GM19238 (cell line): ENCODE results near the gene LRFN2.

Experiments used
- DNase-seq: peaks from one replicate; pipeline ENCODE4 v3.0.0; 2011; ENCODE audit warnings: low spot score; ENCODE audit not compliant: insufficient read length

The LRFN2 gene

DNA sequence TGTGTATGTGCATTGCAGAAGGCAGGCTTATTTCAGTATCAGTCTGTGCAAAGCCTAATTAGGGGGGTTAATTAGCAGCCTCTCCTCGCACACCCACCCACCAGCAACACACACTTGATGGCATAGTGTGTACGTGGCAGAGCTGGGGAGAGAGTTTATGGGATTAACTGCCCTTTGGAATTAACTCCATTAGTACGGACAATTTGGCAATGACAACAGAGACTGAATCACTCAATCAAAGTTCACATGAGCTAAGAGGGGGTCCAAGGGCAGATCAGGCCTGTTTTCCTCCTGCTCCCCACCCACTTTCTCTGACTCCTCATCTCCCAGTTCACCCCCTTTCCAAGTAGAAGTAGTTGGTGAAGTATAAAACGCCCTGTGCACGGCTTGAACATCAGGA is 69.5 kb downstream of the LRFN2 start:
- DNase-seq, result no peak

DNA sequence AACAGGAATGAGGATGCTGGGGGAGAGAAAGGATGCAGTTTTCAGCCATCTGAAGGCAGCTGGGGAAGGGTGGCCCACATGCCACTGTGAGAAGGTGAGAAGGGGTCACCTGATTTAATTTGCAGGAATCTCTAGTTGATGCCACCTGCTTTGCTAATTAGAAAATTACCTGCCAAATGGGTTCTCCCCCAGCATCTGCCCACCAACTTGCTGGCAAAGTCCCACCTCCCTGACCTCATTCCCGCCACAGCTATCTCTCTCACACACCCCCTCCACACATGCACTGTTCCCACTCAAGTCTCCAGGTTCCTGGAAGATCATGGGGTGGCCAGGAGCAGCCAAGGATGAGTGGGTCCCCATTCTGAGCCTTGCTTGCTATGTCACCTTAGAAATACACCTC is 70.7 kb downstream of the LRFN2 start:
- no peak for DNase-seq

DNA sequence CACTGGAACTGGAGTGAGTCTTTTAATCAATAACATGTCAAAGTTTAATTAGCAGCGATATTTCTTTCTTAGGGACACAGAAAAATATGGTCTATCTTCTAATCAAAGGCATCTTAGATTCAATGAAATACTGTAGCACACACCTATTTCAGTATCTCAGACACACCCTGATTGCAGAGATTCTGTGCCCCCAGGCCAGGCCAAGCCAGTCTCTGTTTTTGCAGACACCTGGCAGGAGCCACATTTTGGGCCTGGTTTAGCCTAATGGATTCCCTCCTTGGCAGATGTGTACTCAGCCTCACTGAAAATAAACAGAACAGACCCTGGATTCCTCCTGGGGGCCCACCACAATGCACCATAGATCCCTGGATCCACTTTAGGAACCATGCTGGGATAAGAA is 74.8 kb downstream of the LRFN2 start:
- no peak for DNase-seq

DNA sequence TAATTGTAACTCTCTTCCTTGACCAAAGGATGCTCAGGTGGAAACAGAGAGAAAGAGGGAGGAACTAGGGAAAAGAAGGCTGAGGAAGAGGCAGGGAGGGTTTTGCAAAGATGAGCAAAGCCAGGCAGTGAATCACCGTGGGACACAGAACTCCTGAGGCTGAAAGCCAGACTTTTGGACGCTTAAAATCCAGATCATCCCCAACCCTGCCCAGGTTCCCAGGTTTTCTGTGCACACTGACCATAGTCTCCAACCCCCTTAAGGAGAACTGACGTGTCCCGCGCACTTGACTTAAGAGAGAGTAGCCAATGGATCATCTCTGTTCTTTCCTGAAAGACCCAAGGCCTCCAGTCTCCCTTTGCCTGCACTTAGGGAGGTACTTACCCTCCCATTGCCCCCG is 75.3 kb downstream of the LRFN2 start:
- no peak for DNase-seq

DNA sequence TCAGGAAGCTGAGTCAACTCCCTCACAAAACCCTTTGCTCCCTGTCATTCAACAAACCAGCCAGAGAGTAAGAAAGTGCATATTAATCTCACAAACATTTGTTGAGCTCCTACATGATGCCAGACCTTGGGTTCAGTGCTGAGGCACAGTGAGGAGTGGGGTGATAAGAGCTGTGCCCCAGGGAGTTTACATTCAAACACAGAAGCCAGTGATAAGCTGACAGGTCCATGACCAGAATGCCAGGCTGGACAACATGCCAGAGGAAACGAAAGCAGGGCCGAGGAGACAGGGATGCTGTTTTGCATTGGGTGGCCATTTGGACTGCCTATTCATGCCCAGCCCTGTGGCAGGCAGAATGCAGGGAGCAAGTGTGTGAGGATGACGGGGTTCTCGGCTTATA is 76.7 kb downstream of the LRFN2 start:
- no peak for DNase-seq

DNA sequence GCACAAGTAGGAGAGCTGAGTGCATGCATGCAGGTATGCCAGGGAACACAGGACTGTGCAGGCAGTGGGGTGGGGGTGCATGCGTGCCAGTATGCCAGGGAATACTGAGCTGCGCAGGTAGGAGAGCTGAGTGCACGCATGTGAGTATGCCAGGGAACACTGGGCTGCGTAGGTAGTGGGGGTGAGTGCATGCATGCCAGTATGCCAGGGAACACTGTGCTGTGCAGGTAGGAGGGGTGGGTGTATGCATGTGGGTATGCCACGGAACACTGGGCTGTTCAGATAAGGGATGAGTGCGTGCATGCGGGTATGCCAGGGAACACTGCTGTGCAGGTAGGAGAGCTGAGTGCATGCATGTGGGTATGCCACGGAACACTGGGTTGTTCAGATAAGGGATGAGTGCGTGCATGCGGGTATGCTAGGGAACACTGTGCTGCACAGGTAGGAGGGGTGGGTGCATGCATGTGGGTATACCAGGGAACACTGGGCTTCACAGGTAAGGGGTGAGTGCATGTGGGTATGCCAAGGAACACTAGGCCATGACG is 77.4 kb downstream of the LRFN2 start:
- no peak for DNase-seq

DNA sequence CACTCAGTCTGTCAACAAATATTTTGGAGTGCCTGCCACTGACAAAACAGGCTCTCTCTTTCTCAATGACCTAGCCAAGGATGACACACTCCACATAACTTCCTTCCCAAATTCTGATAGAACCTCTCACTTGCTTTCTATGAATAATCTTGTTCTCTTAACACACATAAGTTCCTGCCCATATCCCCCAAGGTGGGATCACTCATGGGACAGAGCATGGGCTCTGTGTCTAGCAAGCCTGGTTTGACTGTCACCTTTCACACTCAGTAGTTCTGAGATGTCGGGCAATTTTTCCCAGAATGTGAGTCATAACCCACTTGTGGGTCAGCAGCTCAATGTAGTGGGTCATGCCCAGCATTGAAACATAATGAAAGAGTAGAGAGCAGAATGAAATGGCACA is 78.1 kb downstream of the LRFN2 start:
- no peak for DNase-seq

DNA sequence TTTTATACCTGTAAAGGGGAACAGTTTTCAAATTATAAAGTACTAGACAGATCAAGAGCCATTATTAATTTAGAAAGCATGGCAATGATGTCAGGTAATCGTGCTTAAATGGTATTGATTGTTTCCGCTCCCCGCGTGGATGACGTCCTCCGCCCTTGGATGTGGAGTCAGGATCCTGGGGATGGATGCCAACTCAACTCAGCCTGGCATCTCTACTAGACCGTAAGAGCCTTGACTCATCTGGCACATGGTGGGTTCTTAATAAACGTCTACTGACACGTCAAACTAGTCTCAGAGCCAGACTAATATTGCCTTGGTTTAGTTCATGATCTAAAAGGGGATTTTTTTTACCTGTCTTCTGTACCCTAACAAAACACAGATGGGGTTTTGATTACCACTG is 80.2 kb downstream of the LRFN2 start:
- no peak for DNase-seq

DNA sequence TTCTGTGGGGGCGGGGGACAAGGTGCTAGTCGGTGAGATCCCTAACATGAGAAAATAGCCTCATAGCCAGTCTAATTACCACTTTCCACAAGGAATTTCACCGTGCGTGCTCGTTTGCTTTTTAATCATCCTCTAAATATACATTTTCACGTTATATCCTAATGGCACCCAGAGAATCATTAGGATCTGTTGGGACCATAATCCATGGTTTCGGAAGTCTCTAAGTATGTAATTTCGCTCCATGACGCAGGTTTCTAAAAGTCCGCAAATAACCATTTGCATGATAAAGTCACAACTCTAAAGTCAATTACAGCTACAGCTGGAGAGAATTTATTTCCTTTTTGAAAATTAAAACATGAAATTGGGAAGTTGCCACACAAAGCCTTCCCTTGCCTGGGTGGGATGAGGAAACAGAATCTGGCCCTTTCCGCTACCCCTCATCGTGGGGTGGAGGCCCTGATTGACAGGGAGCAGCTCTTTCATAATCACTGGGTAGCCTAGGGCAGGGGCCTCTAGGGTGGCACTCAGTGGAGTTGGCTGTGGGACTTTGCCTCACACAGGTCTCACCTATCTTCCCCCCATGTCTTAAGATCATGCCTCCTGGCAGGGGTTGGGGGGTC is 81.9 kb downstream of the LRFN2 start:
- no peak for DNase-seq

DNA sequence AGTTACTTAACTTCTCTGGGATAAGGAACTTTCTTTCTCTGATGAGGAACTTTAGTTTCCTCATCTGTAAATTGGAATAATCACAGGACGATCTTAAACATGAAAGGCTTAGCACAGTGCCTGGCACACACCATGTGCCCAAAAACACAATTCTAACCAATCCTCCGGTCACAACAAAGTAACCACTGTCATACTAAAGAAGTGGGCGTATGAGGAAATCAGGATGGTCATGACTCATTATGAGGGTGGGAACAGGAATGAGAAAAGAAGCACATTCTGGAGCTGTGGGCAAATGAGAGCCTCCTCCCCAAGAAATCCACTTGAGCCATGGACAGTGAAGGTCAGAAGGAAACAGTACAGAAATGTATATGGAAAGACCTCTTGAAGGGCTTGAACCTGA is 82.9 kb downstream of the LRFN2 start:
- no peak for DNase-seq

DNA sequence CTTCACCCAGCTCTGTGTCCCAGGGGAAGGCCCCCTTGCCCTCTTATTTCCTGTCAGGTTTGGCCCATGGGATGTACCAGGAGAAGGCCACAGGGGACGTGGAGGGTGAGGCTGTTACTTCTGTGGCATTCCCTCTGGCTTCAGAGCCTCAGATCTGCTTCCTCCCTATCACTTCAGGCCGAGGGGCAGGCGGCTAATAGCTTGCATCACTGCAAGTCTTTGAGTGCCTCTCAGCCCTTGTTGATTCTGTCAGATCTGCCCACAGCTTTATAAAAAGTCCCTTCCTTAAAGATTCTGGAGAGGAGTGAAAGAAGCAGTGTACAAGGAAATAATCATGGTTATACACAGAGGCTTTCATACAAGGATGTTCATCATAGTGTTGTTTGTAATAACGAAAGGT is 86.9 kb downstream of the LRFN2 start:
- DNase-seq, result no peak

DNA sequence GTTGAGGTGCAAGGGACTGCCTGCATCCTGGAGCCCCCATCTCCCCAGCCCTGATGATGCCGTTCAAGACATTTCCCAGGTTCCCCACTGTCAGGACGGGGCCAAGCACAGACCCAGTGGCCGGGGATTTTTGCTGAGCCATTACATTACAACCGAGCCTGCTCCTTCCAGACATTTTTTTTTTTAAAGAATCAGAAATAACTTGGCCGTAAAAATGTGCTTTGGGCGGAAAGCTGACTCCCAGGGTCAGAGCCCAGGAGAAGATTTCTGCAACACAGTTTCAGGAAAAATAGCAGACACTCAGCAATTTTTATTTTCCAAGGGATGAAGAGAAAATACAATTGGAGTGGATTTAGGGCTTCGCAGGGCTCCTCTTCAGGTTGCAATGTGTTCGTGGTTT is 87.9 kb downstream of the LRFN2 start:
- no peak for DNase-seq

DNA sequence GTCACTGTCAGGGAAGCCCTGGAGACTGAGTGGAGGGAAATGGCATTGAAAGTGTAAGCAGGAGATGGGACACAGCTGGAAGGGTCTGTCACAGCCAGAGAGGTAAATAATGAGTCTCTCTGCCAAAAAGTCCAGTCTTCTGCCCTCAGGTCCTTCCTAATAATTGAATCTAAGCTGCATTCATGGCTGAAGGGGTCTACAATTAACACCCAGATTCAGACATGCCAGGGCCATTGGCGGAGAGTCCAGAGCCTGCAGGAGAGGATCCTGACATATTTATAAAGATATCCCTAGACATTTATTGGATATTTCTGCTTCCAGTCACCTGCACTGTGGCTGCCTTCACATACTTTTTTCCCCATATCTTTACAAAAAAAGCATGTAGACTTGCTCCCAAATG is 89.0 kb downstream of the LRFN2 start:
- DNase-seq, result no peak

DNA sequence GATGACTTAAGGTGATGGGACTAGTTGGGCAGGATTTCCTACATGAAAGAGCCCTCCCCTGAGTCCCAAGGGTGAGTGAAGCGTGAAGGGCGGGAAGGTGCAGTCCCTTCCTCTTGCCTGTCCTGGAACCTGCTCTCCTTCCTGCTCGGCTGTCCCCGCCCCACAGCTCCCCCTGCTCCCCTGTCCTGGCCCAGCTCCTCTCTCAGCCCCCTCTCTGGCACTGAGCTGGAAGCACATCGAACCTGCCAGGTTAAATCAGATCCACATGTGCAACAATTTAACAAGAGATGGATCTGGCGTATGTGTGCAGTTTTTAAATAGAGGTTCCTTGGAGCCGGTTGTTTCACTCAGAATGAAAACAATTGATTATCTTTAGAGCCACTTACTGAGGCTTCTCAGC is 95.0 kb downstream of the LRFN2 start:
- DNase-seq, result no peak

DNA sequence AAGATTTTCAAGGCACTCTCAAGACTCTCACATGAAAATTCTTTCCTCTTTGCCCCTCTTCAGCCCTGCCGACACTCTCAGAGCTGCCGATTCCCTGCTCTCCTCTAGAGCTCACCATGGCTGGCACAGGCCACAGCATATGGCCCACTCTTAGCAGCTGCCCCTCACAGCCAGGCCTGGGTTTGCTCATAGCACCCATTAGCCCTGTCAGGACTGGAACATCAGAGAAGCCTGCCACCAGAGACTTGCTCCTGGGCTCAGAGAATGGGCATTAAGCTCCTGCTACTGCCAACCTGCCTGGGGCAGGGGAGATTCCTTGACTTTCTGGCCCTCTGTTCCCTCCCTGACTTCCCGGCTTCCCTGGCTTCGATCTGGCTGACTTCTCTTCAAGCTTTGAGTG is 96.7 kb downstream of the LRFN2 start:
- no peak for DNase-seq

DNA sequence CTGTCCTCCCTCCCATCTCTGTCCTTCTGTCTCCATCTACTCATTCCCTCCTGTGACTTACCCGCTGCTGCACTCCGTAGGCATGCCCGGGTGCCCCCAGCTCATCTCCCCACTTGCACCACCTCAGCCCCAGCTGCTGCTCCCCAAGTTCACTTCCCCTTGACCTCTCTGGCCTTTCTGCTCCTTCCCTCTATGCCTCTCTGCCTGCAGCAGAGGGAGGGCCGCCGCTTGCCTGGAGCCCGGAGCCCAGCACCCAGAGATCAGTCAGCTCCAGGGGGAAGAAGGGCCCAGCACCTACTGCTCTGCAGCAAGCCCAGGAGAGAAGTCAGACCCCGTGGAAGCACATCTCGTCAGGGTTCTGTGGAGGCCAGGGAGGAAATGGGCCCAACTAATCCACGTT is 97.4 kb downstream of the LRFN2 start:
- no peak for DNase-seq

DNA sequence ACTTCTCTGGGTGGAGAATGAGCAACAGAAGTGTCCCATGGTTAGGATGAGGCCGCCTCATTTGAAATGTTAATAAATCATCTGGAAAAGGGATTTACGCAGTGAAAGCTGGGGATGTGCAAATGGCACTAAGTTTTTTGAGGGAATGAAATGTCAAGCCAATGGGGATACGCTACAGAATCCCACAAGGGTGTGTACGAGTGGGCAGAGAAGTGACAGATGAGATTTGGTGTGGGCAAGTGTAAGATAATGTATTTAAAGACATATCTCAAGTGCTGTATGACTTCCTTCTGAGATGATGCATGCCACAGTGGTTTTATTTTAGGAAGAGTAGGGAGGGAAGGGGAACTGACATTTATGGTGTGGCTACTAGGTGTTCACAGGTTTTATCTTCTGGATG is 100.6 kb downstream of the LRFN2 start:
- no peak for DNase-seq

DNA sequence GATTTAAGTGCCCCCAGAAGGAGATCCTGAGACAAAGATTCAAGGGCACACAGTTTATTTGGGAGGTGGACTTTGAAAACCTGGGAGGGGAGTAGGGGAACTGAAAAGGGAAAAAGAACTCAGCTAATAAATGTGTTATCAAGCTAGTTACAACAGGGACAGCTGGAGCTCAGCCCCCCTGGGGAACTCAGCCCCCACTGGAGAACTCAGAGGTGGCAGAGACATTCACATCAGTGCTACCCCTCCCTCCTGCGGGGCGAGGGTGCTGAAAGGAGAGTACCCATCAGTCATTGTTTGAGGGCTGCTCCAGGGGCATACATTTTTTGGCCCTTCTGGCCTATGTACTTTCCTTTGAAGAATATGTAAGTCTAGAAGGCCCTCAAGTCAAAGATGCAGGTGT is 101.4 kb downstream of the LRFN2 start:
- no peak for DNase-seq

DNA sequence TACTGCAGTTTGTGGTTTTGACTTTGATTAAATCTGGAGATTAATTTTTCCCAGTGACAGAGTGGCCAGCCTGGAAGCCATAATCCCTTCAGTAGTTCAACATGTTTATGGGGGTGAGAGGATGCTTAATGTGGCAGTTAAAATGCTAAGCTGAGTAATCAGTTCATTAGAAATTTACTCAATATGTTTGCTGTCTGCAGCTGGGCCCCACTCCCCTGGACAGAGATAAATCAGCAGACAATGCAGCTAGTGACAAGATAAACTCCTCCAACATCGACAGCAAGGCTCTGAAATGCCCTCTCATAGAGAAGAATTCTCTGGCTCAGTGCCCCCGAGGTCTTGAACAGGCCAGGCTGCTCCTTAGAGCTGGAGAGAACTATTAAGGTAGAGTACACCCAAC is 101.9 kb downstream of the LRFN2 start:
- DNase-seq, result no peak

DNA sequence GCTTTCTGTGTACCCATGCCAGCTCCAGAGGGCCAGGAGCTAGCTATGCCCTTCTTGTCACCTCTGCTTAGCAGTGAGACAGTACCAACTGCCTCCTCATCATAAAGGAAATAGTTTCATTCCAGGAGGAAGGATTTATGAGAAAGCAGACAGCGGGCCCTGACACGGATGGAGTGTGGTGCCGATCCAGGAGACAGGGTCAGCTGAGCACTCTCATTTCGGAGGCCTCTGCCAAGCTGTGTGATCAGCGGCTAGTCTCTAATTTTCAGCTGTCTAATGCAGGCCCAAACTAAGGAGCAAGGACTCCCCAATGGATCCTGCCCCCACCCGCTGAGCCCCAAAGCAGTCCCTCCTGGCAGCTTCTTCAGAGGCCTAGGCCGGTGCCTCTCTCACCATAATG is 103.1 kb downstream of the LRFN2 start:
- no peak for DNase-seq

DNA sequence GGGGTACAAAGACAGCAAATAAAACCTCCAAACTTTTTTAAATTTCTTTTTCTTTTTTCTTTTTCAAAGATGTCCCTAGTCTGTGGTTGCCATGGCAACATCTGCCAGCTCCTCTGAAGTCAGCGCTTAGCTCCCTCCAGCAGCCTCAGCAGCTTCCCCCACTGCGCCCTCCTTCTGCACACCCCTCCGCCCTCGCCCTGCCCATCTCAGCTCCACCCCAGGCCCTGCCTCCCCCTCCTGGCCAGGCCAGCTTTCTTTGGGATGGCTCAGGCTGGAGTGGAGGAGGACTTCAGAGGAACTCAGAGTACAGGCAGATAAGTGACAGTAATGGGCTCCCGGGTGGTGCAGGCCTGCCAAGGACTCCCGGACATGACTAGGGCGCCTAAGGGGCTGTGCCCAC is 104.6 kb downstream of the LRFN2 start:
- no peak for DNase-seq

DNA sequence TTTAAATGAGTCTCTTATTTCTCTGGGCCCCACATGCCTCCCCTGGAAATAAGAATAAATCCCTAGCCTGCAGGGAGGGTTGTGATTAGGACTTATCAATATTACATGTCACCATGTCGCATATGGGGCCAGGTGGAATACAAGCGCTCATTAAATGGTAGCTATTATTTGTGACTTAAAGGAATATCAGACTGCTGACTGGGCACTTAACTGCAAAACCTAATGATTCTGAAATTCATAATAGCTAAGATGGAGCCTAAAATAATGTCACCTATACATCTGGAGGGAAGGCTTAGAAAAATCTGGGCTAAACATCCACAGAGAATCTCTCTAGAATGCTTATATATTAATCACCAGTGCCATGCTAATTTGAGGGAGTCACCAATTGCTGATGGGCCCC is 106.5 kb downstream of the LRFN2 start:
- no peak for DNase-seq

DNA sequence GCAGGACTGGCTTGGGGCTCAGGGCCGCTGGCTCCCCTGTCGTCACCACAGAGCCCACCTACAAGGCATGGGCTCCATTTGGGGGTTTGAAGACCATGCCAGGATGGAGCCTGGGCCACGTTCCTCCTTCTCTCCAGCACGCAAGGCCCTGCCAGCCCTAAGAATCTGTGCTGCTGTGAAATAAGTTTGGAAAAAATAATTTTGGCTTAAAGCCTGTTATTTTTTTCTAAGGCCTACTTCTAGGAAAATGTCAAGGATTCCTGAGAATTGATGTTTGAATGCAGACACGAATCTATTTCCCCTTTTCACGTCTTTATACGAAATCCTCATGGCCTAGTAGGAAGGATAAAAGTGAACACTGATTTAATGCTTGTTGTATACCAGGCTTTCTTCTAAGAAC is 107.5 kb downstream of the LRFN2 start:
- DNase-seq, result no peak
